H1 (cell line): ENCODE results near the gene CFAP58. TPM values are rescaled to one million over a fixed set of nuclear protein-coding genes. Genes with fewer than 3 reads are reported as not detected.

ENCODE experiments used
- CTCF ChIA-PET: fragments of 300-600 bp; sonication (Branson Sonifier 250); formaldehyde crosslinking; loops from one replicate; lab custom pipeline; 2021; ENCODE audit not compliant: partially characterized antibody; lab: Charles Lee
- POLR2A ChIA-PET: fragments of 300-600 bp; sonication (Branson Sonifier 250); formaldehyde crosslinking; loops from one replicate; lab custom pipeline; 2021; ENCODE audit warnings: inconsistent platforms; ENCODE audit not compliant: partially characterized antibody; lab: Charles Lee
- DNase-seq, 2 experiments: peaks; one replicate each; pipeline versions ENCODE4 v3.0.0 to v3.0.0-alpha.2; 2010 to 2022; ENCODE audit warnings: low spot score in 2 of 2, low read depth in 1 of 2, mixed read lengths in 1 of 2
- FAIRE-seq: peaks from 2 replicates; lab custom pipeline; 2011; peaks lifted over from hg19 to GRCh38; lab: Jason Lieb, UNC
- H2AFZ ChIP-seq: 2 replicates; pipeline ENCODE4 v1.8.1; 2012; ENCODE audit warnings: low read length, inconsistent platforms
- H2AK5ac ChIP-seq: 2 replicates; pipeline ENCODE4 v1.6.1; 2013; ENCODE audit warnings: low read depth, low read length
- H2BK120ac ChIP-seq: replicated peaks from 2 replicates; pipeline ENCODE3; 2013; ENCODE audit warnings: low read depth, low read length, inconsistent platforms
- H2BK12ac ChIP-seq: 2 replicates; pipeline ENCODE4 v1.6.1; 2013; ENCODE audit warnings: low read depth, low read length
- H2BK15ac ChIP-seq: 2 replicates; pipeline ENCODE4 v1.6.1; 2013; ENCODE audit warnings: low read length
- H2BK20ac ChIP-seq: 2 replicates; pipeline ENCODE4 v1.6.1; 2013; ENCODE audit warnings: low read length
- H2BK5ac ChIP-seq: 2 replicates; pipeline ENCODE4 v1.6.1; 2013; ENCODE audit warnings: low read depth, low read length
- H3K14ac ChIP-seq: 2 replicates; pipeline ENCODE4 v1.6.1; 2013; ENCODE audit warnings: inconsistent platforms; ENCODE audit not compliant: insufficient read length
- H3K18ac ChIP-seq: 2 replicates; pipeline ENCODE4 v1.6.1; 2013; ENCODE audit warnings: low read length; ENCODE audit errors: extremely low read depth
- H3K23ac ChIP-seq: 2 replicates; pipeline ENCODE4 v1.6.1; 2013; ENCODE audit warnings: inconsistent platforms; ENCODE audit not compliant: insufficient read length
- H3K23me2 ChIP-seq: 2 replicates; pipeline ENCODE4 v1.6.1; 2013; ENCODE audit warnings: low read depth, low read length
- H3K27ac ChIP-seq: 2 replicates; pipeline ENCODE4 v1.6.1; 2011; ENCODE audit warnings: low read depth, low read length, inconsistent platforms
- H3K27me3 ChIP-seq, 4 experiments: replicated peaks in 1 of 4; 1 replicate in 1 of 4; 2 replicates in 3 of 4; pipeline versions ENCODE4 v1.6.1 to v1.8.1; 2011 to 2013; ENCODE audit warnings: low read length in 3 of 4, mild to moderate bottlenecking in 3 of 4, inconsistent platforms in 2 of 4, mixed read lengths in 2 of 4, moderate library complexity in 1 of 4; ENCODE audit not compliant: control insufficient read depth in 3 of 4, insufficient read depth in 3 of 4; ENCODE audit errors: extremely low read depth in 1 of 4
- H3K36me3 ChIP-seq, 4 experiments: 2 replicates each; pipeline versions ENCODE4 v1.6.1 to v1.8.1; 2011 to 2013; ENCODE audit warnings: mild to moderate bottlenecking in 4 of 4, low read length in 3 of 4, moderate library complexity in 2 of 4, control low read depth in 1 of 4, inconsistent platforms in 1 of 4; ENCODE audit not compliant: insufficient read depth in 4 of 4, control insufficient read depth in 2 of 4
- H3K4ac ChIP-seq: replicated peaks from 2 replicates; pipeline ENCODE3; 2013; ENCODE audit warnings: low read length, low read depth, mixed read lengths, inconsistent platforms; ENCODE audit not compliant: insufficient read length
- H3K4me1 ChIP-seq, 4 experiments: replicated peaks in 1 of 4; 1 replicate in 1 of 4; 2 replicates in 3 of 4; pipeline versions ENCODE4 v1.6.1 to v1.8.1; 2011 to 2013; ENCODE audit warnings: low read length in 3 of 4, inconsistent platforms in 2 of 4, mixed read lengths in 1 of 4; ENCODE audit not compliant: insufficient read depth in 4 of 4, control insufficient read depth in 3 of 4
- H3K4me2 ChIP-seq, 2 experiments: 2 replicates each; pipeline versions ENCODE4 v1.6.1 to v1.8.1; 2011 to 2013; ENCODE audit warnings: low read depth in 2 of 2, low read length in 2 of 2, control low read depth in 1 of 2, inconsistent platforms in 1 of 2, mild to moderate bottlenecking in 1 of 2; ENCODE audit not compliant: insufficient read depth in 1 of 2
- H3K4me3 ChIP-seq, 4 experiments: fragments of 200-600, 300-600 bp in 1 of 4; sonication (generic), shearing (Covaris generic), sonication (Bioruptor Twin) in 1 of 4; 2 replicates each; pipeline versions ENCODE4 v1.5.1 to v1.8.1; 2011 to 2016; ENCODE audit warnings: low read length in 4 of 4, low read depth in 3 of 4, control low read depth in 2 of 4, inconsistent platforms in 2 of 4, mild to moderate bottlenecking in 2 of 4, mixed read lengths in 1 of 4, moderate library complexity in 1 of 4; ENCODE audit not compliant: insufficient read depth in 2 of 4; ENCODE audit errors: extremely low read depth in 1 of 4
- H3K56ac ChIP-seq: replicated peaks from 2 replicates; pipeline ENCODE3; 2013; ENCODE audit warnings: low read depth, mild to moderate bottlenecking, mixed read lengths, low read length, inconsistent platforms; ENCODE audit not compliant: insufficient read length
- H3K79me1 ChIP-seq: 2 replicates; pipeline ENCODE4 v1.6.1; 2013; ENCODE audit warnings: low read depth, low read length, control low read depth
- H3K79me2 ChIP-seq, 2 experiments: 2 replicates each; pipeline versions ENCODE4 v1.6.1 to v1.8.1; 2012 to 2013; ENCODE audit warnings: low read length in 2 of 2, mild to moderate bottlenecking in 2 of 2, inconsistent platforms in 1 of 2; ENCODE audit not compliant: insufficient read depth in 2 of 2, control insufficient read depth in 1 of 2
- H3K9ac ChIP-seq, 4 experiments: replicated peaks in 1 of 4; 1 replicate in 1 of 4; 2 replicates in 3 of 4; pipeline versions ENCODE4 v1.6.1 to v1.8.1; 2011 to 2013; ENCODE audit warnings: low read depth in 3 of 4, low read length in 3 of 4, control low read depth in 2 of 4, mild to moderate bottlenecking in 2 of 4, moderate library complexity in 2 of 4, inconsistent platforms in 1 of 4; ENCODE audit errors: extremely low read depth in 1 of 4
- H3K9me3 ChIP-seq, 2 experiments: 2 replicates each; pipeline versions ENCODE4 v1.6.1 to v1.8.1; 2012 to 2013; ENCODE audit warnings: mild to moderate bottlenecking in 2 of 2, moderate library complexity in 2 of 2, control low read depth in 1 of 2, inconsistent platforms in 1 of 2, low read depth in 1 of 2, low read length in 1 of 2, mixed read lengths in 1 of 2; ENCODE audit not compliant: insufficient read depth in 2 of 2
- H4K20me1 ChIP-seq, 2 experiments: replicated peaks in 1 of 2; 2 replicates each; pipeline versions ENCODE3 to v1.8.1; 2011 to 2013; ENCODE audit warnings: inconsistent platforms in 2 of 2, low read length in 2 of 2, mild to moderate bottlenecking in 1 of 2; ENCODE audit not compliant: insufficient read depth in 2 of 2, control insufficient read depth in 1 of 2
- H4K5ac ChIP-seq: 2 replicates; pipeline ENCODE4 v1.6.1; 2013; ENCODE audit warnings: low read length, low read depth, mixed read lengths, inconsistent platforms; ENCODE audit not compliant: insufficient read length
- H4K8ac ChIP-seq: 2 replicates; pipeline ENCODE4 v1.8.0; 2013; ENCODE audit warnings: mild to moderate bottlenecking, moderate library complexity, low read length, inconsistent platforms; ENCODE audit not compliant: insufficient read depth; ENCODE audit errors: extremely low read depth
- H4K91ac ChIP-seq: replicated peaks from 2 replicates; pipeline ENCODE3; 2013; ENCODE audit warnings: low read length, mixed read lengths, inconsistent platforms; ENCODE audit not compliant: insufficient read length
- ASH2L ChIP-seq: fragments of 200-600, 300-600 bp; sonication (generic); IDR thresholded peaks from one replicate; pipeline ENCODE4 v1.7.1; 2017; ENCODE audit warnings: low read length
- NANOG ChIP-seq: IDR thresholded peaks from 2 replicates; pipeline ENCODE4 v1.6.1; 2011; ENCODE audit warnings: low read length, low read depth, mild to moderate bottlenecking, inconsistent platforms; ENCODE audit not compliant: insufficient read depth, poor library complexity, severe bottlenecking
- TEAD4 ChIP-seq: IDR thresholded peaks from 2 replicates; pipeline ENCODE4 v1.6.1; 2012; ENCODE audit warnings: low read depth, low read length, inconsistent platforms, mixed read lengths
- WGBS, 2 experiments: shearing (Covaris generic) in 1 of 2; methylation state at CpG; one replicate each; pipeline versions ENCODE4 v1.1.6 to v1.1.7; 2013 to 2015; ENCODE audit warnings: low lambda C conversion rate in 2 of 2, mixed read lengths in 2 of 2, inconsistent platforms in 1 of 2, low coverage in 1 of 2, missing lambda C conversion rate in 1 of 2; ENCODE audit not compliant: insufficient replicate concordance in 2 of 2, insufficient coverage in 1 of 2, insufficient read length in 1 of 2; ENCODE audit errors: extremely low coverage in 1 of 2, missing lambda C conversion rate in 1 of 2; 5-methylcytosine and 5-hydroxymethylcytosine counted together
- polyA plus RNA-seq, 7 experiments: library from polyadenylated mRNA; depleted of rRNA in 3 of 7; stranded (reverse) in 5 of 7; unstranded in 2 of 7; fragments of >200 nt in 5 of 7; fragments of 200-250 nt in 2 of 7; gene quantifications; 1 replicate in 5 of 7; 2 replicates in 1 of 7; 4 replicates in 1 of 7; pipeline versions ENCODE4 v1.2.1 to v1.2.3, GENCODE V29; 2011 to 2013; ENCODE audit warnings: missing spikeins in 2 of 7, mixed read lengths in 2 of 7
- total RNA-seq: library from RNA; stranded (reverse); fragmentation: NEBNext Ultra II Directional; extraction: Animal tissue kit (Norgen Biotek cat#: 25700); gene quantifications from 2 replicates; pipeline ENCODE4 v1.2.1, GENCODE V29; 2021
- TF ChIP-seq, protein P1 (sequence below): IDR thresholded peaks from 2 replicates; pipeline ENCODE4 v1.6.1; 2011; ENCODE audit warnings: low read depth, mild to moderate bottlenecking, low read length; ENCODE audit not compliant: insufficient read depth

CFAP58 gene
- total and polyA plus RNA-seq, 2 of the 8 experiments (the other 6 are each of a cell fraction or from before 2014, with no cell fraction given): 0.32 to 0.71 TPM

DNA sequence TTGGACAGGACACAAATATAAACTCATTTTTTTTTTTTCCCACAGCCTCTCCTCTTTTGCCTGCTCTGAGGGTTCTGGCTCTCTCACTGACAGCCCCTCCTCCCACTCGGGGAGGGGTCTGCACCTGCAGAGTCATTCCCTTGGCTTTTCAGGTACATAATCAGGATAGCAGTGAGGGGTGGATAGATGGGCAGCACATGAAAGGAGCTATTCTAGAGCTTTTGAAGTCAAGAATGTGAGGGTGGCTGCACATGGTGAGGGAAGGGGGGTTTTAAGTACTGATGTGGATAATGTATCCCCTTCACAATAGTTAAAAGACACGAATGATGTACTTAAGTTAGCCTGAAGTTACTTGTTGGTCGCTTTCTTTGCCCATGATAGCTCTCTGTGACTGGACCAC, 76.2 kb downstream of the CFAP58 start:
- CTCF ChIA-PET: interaction anchor here (0.5 to 1.5 kb wide), 3 partner anchors 10 to 191 kb away, joined by 3 to 5 read pairs (median 3); no protein-coding TSS in a partner anchor
- POLR2A ChIA-PET: no interaction called here
- H4K8ac ChIP-seq: no peak overlapping the region
- FAIRE-seq: peak; percentile 24
- H2BK120ac ChIP-seq: no peak overlapping the region
- no peak overlapping the region for H3K14ac ChIP-seq
- H2BK12ac ChIP-seq: no peak overlapping the region
- peaks cover 2 to 14% (median 6%) of the 10 kb centered on the region in 4 experiments; a peak in 5 of 7 replicates for H3K4me1 ChIP-seq
- H3K4ac ChIP-seq: no peak overlapping the region
- peak overlapping the region; percentile 31 to 55 for H3K4me2 ChIP-seq
- peak overlapping the region; percentile 55; the same call in 1 of the 2 replicates for H2AFZ ChIP-seq
- no peak overlapping the region for H4K5ac ChIP-seq
- H3K23me2 ChIP-seq: no peaks in the 10 kb centered on the region
- no peak overlapping the region for H2BK20ac ChIP-seq
- H2BK5ac ChIP-seq: no peak overlapping the region
- no peak overlapping the region for H3K18ac ChIP-seq
- no peak overlapping the region for H3K9ac ChIP-seq
- no peaks in the 10 kb centered on the region for H3K36me3 ChIP-seq
- DNase-seq: no peak
- H2BK15ac ChIP-seq: no peak overlapping the region
- H3K79me1 ChIP-seq: no peaks in the 10 kb centered on the region
- no peak overlapping the region for H3K56ac ChIP-seq
- H3K27me3 ChIP-seq: no peaks in the 10 kb centered on the region
- no peak overlapping the region for H3K27ac ChIP-seq
- no peak overlapping the region for H2AK5ac ChIP-seq
- no peaks in the 10 kb centered on the region for H3K9me3 ChIP-seq
- H3K4me3 ChIP-seq: no peak overlapping the region; a peak in 1 of 8 replicates
- no peaks in the 10 kb centered on the region for H4K20me1 ChIP-seq
- no peak overlapping the region for H3K23ac ChIP-seq
- H3K79me2 ChIP-seq: no peaks in the 10 kb centered on the region
- H4K91ac ChIP-seq: no peak overlapping the region
- 21% methylated on average over 3 of the region's 3 CpGs; no CpG with 5 or more reads in 1 of the 2 experiments for whole genome bisulfite sequencing, 2 experiments
- TF ChIP-seq ASH2L (peak; percentile 38), NANOG (peak; percentile 86), TEAD4 (peak; percentile 52; the same call in 1 of the 2 replicates)
- TF ChIP-seq, protein P1, sequence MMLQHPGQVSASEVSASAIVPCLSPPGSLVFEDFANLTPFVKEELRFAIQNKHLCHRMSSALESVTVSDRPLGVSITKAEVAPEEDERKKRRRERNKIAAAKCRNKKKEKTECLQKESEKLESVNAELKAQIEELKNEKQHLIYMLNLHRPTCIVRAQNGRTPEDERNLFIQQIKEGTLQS: no peak
